HG02884 (cell line): ENCODE results near the gene CMC2.

Experiments
- ATAC-seq: cut with Tn5 transposase; IDR thresholded peaks from one replicate; pipeline ENCODE4 v1.9.1; 2021; ENCODE audit warnings: mild to moderate bottlenecking, moderate library complexity; ENCODE audit not compliant: unreplicated experiment

CMC2 gene

GRCh38 chr16:81006813-81007695 is at the start of gene CMC2, which contains the start of gene CENPN:
Gene CMC2, minus strand, starts transcription at chr16:81006885. Its CDS starts 9,491 bp downstream, at chr16:80997394.
Gene CENPN, plus strand, starts transcription at chr16:81007214. Its CDS starts 4,726 bp downstream, at chr16:81011940.
- ATAC-seq: peak; percentile 82

DNA sequence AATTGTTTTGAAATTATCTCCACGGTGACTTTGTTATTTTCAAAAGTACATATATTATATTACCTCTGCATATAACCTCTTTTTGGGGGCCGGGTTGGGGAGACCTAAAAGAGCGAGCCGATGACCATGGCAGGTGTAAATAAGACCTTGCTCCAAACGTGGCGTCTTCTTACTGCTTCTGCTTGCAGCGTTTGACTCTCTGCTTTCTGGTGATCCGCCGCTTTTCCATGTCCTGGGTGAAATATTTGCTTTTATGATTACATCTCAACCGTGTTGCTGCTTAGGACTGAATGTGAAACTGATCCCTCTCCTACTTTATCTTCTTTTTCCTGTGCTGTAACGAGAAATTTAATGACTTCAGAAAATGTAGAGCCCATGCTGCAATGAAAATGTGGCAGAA is 47.1 kb upstream of the CMC2 start:
- no peak for ATAC-seq

- no peak for ATAC-seq
Measured at GRCh38 chr16:81042821-81043220, 36.1 kb upstream of the CMC2 start.

GRCh38 chr16:81041696-81042095 is 35.0 kb upstream of the CMC2 start:
- ATAC-seq: no peak

DNA sequence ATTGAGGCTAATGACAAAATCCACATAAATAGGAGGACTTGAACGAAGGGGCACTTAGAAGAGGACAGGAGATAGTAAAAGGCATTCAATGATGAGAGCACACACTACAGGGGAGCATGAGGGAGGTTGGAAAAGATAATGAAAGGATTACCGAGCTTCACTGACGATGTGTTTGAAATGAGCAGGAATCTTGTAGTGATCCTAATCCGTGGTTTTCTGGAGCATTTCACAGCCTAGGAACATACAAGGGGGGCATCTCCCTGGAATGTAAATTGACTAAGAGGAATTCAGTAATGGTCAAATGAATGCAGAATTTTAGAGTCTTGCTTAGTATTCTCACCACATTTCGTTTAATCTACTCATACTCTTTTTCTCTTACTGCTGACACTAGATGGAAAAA is 34.2 kb upstream of the CMC2 start:
- no peak for ATAC-seq

DNA sequence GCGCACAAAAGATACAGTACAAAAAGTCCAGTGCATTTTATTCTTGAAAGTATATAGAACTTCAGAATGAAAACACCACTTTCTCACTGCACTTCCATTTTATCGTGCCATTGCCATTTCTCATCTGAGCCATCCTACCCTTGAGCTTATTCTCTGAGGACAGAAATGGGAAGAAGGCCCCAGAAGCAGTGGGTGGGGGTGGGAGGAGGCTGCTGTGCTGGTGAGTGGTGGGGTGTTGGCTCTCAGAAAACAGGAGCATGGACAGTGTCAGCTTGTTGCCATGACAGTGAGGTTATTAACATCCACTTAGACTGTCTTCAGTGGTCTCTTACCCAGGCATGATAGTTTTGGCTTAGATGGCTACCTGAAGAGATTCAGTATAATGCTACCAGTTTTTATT is 33.4 kb upstream of the CMC2 start:
- no peak for ATAC-seq

GRCh38 chr16:81036751-81037350 is 30.2 kb upstream of the CMC2 start:
- no peak for ATAC-seq

DNA sequence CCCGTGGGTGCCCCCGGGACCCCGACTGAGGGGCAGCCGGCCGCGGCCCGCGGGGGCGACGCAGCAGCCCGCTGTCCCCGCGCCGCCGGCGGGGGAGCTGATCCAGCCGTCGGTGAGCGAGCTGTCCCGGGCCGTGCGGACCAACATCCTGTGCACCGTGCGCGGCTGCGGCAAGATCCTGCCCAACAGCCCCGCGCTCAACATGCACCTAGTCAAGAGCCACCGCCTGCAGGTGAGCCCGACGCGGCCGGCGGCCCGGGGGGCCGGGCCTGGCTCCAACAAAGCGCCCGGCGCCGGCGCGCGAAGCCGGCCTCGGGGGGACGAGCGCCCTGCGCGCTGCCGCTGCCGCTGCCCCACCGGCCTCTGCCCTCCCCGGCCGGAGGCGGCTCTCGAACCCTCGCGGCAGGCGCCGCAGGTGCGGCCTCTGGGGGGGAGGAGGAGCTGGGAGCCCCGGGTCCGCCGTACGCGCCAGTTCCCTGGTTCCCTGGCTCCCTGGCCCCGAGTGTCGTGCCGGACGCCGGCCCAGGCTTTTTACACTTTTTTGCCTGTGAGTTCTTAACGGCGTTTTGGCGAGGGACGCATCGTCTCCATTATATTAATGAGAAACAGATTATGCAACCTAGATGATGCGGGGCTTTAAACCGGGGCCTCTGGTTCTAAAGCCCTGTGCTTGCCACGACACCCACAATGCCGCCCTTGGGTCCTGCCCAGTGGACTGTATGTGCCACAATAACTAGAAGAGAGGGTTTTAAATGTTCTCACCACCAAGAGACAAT is 29.5 kb upstream of the CMC2 start:
- peak; percentile 49 for ATAC-seq

DNA sequence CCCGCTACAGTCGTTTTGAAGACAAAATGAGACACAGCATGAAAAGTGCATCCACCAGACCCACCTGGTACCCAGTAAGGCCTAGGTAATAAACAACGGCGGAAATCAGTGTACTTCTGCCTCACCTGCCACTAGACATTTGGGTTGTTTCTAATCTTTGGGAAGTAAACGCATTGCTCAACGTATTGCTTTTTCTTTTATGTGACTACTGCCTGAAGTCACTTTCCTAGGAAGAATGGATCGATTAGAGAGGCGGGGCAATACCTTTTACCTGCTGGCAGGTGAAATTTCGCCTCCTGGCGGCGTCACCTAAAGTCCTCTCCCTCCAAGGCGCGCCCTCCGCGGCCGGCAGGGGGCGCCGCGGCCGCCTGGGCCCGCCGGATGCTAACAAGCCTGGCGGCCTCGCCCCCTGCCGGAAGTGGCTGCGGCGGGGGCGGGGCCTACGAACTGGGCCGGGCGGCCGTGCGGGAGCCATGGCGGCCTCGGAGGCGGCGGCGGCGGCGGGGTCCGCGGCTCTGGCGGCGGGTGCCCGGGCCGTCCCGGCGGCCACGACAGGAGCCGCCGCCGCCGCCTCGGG is 28.8 kb upstream of the CMC2 start, which contains the start of gene ATMIN:
Gene ATMIN, plus strand, starts transcription at position 445 of the 577 bp plus-strand sequence. Its CDS starts 29 bp downstream, at position 474.
- peak; percentile 82 for ATAC-seq

DNA sequence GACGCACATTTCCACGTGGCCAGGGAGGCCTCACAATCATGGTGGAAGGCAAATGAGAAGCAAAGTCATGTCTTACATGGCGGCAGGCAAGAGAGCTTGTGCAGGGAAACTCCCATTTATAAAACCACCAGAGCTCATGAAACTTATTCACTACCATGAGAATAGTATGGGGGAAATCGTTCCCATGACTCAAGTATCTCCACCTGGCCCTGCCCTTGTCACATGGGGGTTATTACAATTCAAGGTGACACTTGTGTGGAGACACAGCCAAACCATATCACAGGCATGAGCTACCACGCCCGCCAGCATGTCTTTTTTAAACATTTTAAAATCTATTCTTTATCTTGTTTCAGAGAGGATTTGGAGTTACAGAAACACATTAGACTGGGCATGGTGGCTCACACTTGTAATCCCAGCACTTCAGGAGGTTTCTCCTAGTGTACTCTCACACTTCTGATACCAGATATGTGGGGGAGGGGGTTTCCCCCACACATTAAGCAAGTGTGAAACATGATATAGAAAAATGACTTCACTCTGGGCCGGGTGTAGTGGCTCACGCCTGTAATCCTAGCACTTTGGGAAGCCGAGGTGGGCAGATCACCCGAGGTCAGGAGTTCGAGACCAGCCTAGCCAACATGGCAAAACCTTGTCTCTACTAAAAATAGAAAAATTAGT is 23.4 kb upstream of the CMC2 start:
- ATAC-seq: no peak

GRCh38 chr16:81026429-81026828 is 19.7 kb upstream of the CMC2 start:
- no peak for ATAC-seq

DNA sequence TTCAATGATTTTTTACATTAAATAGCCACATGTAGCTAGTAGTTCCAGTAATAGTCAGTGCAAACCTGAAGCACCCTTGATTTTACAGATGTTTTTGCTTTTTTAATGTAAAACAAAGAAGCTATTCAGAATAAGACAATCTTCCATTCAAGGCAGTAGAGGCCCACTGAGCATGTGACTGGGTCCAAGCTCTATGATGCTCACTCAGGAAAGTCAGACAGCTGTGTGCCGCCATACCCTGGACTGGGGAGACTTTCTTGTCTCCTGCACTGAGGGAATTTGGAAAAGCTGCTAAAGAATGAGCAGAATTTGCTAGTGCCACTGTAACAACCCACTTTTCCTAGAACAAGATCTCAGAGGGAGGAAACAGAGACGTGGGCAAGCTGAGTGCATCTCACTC is 11.8 kb upstream of the CMC2 start:
- ATAC-seq: no peak

GRCh38 chr16:81014672-81015071 is 8.0 kb upstream of the CMC2 start:
- no peak for ATAC-seq

DNA sequence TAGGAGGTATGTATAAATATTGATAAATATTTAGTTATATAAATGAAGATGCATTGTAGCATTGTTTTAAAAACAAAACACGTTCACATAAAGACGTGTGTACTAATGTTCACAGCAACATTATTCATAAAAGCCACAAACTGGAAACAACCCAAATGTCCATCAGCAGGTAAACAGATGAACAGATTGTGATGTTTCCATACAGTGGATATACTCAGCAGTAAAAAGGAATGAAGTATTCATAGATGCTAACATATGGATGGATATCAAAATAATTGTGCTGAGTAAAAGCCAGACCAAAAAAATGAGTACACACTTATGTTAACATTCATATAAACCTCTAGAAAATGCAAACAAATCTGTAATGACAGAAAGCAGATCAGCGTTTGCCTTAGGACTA is 6.3 kb upstream of the CMC2 start:
- ATAC-seq: no peak

DNA sequence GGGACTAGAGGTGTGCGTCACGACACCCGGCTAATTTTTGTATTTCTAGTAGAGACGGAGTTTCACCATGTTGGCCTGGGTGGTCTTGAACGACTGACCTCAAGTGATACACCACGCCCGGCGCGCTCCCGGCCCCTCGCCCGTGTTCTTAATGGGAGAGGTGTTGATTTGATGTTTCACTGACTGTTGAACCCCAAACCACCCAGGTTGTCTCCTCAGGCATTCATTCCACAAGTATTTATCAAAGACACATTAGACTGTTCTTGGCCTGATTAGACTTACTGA is 1.8 kb upstream of the CMC2 start:
- no peak for ATAC-seq

- ATAC-seq: peak; percentile 28
Measured at GRCh38 chr16:81006211-81006812, 373 bp downstream of the CMC2 start.

DNA sequence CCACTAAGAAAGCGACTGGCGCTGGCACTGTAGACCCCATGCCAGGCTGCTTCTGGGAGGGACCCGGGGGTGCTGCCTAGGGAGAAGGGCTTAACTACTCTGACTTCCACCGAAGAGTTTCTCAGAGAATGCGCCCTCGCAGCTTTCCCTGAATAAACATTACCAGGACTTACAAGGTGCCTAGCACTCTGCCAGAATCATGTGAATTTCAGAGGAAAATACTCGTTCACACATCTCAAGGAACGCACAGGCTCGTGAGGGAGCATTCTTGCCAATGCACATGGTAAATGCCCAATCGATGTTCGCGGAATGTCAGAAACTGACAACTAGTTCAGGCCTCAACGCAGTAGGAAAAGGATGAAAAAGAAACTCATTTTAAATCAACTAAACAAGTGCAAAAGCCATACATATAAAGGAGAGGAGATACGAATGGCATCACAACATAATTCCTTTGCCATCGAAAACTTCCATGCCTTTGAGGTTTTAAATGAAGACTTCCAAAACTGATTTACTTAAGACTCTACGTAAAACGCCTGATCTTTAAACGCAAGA is 999 bp downstream of the CMC2 start:
- ATAC-seq: no peak

DNA sequence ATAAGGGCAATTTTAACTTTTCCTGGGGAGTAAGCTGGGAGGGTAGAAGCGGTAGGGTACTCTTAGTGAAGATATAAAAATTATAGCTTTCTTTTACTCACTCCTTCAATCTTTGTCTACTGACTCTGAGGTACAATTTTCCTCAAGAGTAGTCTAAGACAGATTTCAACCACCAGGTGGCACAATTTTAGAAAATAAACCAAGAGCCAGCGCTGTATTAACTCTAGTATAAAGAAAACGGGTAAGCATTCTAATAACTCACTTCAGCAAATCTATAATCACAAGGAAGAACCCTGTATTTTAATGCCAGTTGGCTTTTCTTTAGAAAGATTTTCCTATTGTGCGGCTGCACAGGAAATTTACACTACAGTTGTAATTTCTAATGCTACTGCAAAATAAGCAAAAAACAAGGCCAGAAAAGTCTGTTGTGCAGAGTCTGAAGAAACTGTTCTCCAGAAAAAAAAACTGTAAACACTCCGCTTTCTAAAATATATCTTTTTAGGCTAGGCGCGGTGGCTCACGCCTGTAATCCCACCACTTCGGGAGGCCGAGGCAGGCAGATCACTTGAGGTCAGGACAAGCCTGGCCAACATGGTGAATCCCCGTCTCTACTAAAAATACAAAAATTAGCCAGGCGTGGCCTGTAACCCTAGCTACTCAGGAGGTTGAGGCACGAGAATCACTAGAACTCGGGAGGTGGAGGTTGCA is 1.9 kb downstream of the CMC2 start:
- no peak for ATAC-seq
